ENCODE data around the gene C14orf180. TPM values are rescaled to one million over a fixed set of nuclear protein-coding genes. Genes with fewer than 3 reads are reported as not detected.

The C14orf180 gene
- total RNA-seq, 1 donor from 2014 or later = not detected

- no peaks in the 10 kb centered on the region for H3K36me3 Mint-ChIP-seq (ENCODE audit: low read depth, unreplicated experiment)
- no peaks in the 10 kb centered on the region for H3K9me3 Mint-ChIP-seq (ENCODE audit: unreplicated experiment)
- H3K4me3 Mint-ChIP-seq (ENCODE audit: unreplicated experiment) = no peak overlapping the region
- no peak for DNase-seq (ENCODE audit: low spot score)
- TF ChIP-seq, protein P1, sequence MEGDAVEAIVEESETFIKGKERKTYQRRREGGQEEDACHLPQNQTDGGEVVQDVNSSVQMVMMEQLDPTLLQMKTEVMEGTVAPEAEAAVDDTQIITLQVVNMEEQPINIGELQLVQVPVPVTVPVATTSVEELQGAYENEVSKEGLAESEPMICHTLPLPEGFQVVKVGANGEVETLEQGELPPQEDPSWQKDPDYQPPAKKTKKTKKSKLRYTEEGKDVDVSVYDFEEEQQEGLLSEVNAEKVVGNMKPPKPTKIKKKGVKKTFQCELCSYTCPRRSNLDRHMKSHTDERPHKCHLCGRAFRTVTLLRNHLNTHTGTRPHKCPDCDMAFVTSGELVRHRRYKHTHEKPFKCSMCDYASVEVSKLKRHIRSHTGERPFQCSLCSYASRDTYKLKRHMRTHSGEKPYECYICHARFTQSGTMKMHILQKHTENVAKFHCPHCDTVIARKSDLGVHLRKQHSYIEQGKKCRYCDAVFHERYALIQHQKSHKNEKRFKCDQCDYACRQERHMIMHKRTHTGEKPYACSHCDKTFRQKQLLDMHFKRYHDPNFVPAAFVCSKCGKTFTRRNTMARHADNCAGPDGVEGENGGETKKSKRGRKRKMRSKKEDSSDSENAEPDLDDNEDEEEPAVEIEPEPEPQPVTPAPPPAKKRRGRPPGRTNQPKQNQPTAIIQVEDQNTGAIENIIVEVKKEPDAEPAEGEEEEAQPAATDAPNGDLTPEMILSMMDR (IDR thresholded peaks at IDR 0.05; ENCODE audit: unreplicated experiment) = no peak
- H3K27me3 Mint-ChIP-seq (ENCODE audit: unreplicated experiment) = peaks cover 14% of the 10 kb centered on the region
- no peak overlapping the region for H3K27ac Mint-ChIP-seq (ENCODE audit: unreplicated experiment)
- H3K4me1 Mint-ChIP-seq (ENCODE audit: unreplicated experiment) = no peaks in the 10 kb centered on the region
Observed at GRCh38 chr14:104599446-104599845, 19.9 kb downstream of the C14orf180 start.

GRCh38 chr14:104600141-104600643 is 20.6 kb downstream of the C14orf180 start:
- TF ChIP-seq, protein P1 (IDR thresholded peaks at IDR 0.05; ENCODE audit: unreplicated experiment) = no peak
- peaks cover 16% of the 10 kb centered on the region for H3K27me3 Mint-ChIP-seq (ENCODE audit: unreplicated experiment)
- DNase-seq (ENCODE audit: low spot score) = no peak
- H3K36me3 Mint-ChIP-seq (ENCODE audit: low read depth, unreplicated experiment) = no peaks in the 10 kb centered on the region
- H3K4me3 Mint-ChIP-seq (ENCODE audit: unreplicated experiment) = no peak overlapping the region
- no peaks in the 10 kb centered on the region for H3K9me3 Mint-ChIP-seq (ENCODE audit: unreplicated experiment)
- H3K27ac Mint-ChIP-seq (ENCODE audit: unreplicated experiment) = no peak overlapping the region
- peaks cover 4% of the 10 kb centered on the region for H3K4me1 Mint-ChIP-seq (ENCODE audit: unreplicated experiment)

GRCh38 chr14:104600805-104601204 is 21.2 kb downstream of the C14orf180 start:
- TF ChIP-seq, protein P1 (IDR thresholded peaks at IDR 0.05; ENCODE audit: unreplicated experiment) = no peak
- Mint-ChIP-seq H3K27me3 (ENCODE audit: unreplicated experiment) (peaks cover 13% of the 10 kb centered on the region), H3K4me1 (ENCODE audit: unreplicated experiment) (peaks cover 4% of the 10 kb centered on the region), H3K9me3 (ENCODE audit: unreplicated experiment) (no peaks in the 10 kb centered on the region), H3K4me3 (ENCODE audit: unreplicated experiment) (no peak overlapping the region), H3K27ac (ENCODE audit: unreplicated experiment) (no peak overlapping the region), H3K36me3 (ENCODE audit: low read depth, unreplicated experiment) (no peaks in the 10 kb centered on the region)
- no peak for DNase-seq (ENCODE audit: low spot score)

DNA sequence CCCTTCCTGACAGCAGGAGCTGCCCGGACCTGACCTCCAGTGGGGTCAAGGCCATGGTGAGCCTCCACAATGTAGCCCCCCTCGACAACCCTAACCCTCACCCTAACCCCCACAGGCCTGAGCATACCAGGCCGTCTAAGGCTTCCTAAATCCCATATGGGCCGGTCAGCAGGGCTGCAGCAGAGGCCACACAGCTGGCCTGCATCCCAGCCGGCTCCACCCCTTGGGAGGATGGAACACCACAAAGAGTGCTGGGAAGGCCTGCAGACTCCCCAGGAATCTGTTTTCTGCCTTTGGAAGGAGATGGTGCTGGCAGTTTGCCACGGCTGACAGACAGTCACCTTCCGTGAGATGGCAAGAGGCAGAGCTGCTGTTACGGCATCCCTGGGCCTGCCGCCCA is 22.2 kb downstream of the C14orf180 start:
- TF ChIP-seq, protein P1 (IDR thresholded peaks at IDR 0.05; ENCODE audit: unreplicated experiment) = no peak
- peak; percentile 4 for DNase-seq (ENCODE audit: low spot score)
- Mint-ChIP-seq H3K9me3 (ENCODE audit: unreplicated experiment) (no peaks in the 10 kb centered on the region), H3K36me3 (ENCODE audit: low read depth, unreplicated experiment) (no peaks in the 10 kb centered on the region), H3K4me3 (ENCODE audit: unreplicated experiment) (no peak overlapping the region), H3K27ac (ENCODE audit: unreplicated experiment) (no peak overlapping the region), H3K4me1 (ENCODE audit: unreplicated experiment) (peaks cover 4% of the 10 kb centered on the region), H3K27me3 (ENCODE audit: unreplicated experiment) (peaks cover 10% of the 10 kb centered on the region)

- Mint-ChIP-seq H3K9me3 (ENCODE audit: unreplicated experiment) (no peaks in the 10 kb centered on the region), H3K4me3 (ENCODE audit: unreplicated experiment) (no peak overlapping the region), H3K27ac (ENCODE audit: unreplicated experiment) (no peak overlapping the region), H3K36me3 (ENCODE audit: low read depth, unreplicated experiment) (no peaks in the 10 kb centered on the region), H3K27me3 (ENCODE audit: unreplicated experiment) (peaks cover 10% of the 10 kb centered on the region), H3K4me1 (ENCODE audit: unreplicated experiment) (peaks cover 4% of the 10 kb centered on the region)
- TF ChIP-seq, protein P1 (IDR thresholded peaks at IDR 0.05; ENCODE audit: unreplicated experiment) = no peak
- peak; percentile 2 for DNase-seq (ENCODE audit: low spot score)
Observed at GRCh38 chr14:104602315-104602932, 22.9 kb downstream of the C14orf180 start.

Data from endothelial cell (in vitro differentiated cells).